NCI-H1694 (cell line): Measurements from ENCODE around the gene LIPN.
"Not testable (repeated sequence)": the region's sequence is repeated elsewhere in the genome, so short reads cannot be mapped to it uniquely, and the experiment has no call there.

Source experiments
- DNase-seq: peaks from one replicate; lab custom pipeline; 2025; lab: John Stamatoyannopoulos, UW

The LIPN gene, protein sequence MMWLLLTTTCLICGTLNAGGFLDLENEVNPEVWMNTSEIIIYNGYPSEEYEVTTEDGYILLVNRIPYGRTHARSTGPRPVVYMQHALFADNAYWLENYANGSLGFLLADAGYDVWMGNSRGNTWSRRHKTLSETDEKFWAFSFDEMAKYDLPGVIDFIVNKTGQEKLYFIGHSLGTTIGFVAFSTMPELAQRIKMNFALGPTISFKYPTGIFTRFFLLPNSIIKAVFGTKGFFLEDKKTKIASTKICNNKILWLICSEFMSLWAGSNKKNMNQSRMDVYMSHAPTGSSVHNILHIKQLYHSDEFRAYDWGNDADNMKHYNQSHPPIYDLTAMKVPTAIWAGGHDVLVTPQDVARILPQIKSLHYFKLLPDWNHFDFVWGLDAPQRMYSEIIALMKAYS

DNA sequence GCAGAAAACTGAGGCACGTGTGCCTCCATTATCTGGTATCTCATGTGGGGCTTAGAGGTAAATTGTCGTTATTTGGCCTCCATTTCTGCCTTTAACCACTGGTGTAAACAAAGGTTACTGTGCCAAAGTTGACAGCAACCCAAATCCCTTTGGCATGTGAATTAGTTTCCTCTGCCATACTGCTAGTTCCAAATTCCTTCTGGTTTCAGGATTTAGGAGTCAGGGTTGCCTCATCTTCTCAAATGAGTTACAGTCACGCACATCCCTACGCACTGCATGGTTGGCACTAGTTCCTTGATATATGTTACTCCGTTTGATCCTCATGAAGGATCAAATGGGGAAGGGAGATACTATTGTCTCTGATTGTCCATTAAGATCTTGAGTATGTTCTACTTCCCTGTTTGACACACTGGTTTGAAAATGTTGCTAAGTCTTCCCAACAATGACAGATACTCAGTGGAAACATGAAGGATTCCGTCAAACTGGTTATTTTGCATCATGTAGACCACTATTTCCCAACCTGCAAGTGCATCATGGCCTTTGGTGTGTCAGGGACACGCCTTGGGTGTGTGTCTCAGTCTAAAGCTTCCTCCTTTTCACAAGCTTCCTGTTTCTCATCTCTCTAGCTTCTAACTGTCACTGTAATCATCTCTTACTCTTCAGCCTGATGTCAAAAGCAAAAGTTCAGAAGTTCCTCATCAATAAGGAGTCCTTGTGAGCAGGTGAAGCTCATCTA, at the start of gene LIPN:
TSS of gene LIPN (plus strand) at position 655 of the 736 bp plus-strand sequence. CDS start 1,386 bp downstream, outside the sequence.
- no peak for DNase-seq

DNA sequence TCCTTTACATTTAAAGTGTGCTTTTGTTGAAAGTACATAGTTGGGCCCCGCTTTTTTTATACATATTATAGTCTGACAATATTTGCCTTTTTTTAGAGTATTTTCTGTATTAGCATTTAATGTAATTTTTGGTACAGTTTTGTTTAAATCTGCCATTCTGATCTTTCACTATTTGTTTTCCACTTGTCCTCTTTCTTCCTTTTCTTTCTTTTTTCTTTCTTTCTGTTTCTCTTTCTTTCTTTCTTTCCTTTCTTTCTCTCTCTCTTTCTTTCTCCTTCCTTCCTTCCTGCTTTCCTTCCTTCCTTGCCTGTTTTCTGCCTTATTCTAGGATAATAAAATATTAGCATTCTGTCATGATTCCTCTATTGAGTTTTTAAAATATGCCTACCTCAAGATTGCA, 44.3 kb upstream of the LIPN start:
- DNase-seq, result no peak

DNA sequence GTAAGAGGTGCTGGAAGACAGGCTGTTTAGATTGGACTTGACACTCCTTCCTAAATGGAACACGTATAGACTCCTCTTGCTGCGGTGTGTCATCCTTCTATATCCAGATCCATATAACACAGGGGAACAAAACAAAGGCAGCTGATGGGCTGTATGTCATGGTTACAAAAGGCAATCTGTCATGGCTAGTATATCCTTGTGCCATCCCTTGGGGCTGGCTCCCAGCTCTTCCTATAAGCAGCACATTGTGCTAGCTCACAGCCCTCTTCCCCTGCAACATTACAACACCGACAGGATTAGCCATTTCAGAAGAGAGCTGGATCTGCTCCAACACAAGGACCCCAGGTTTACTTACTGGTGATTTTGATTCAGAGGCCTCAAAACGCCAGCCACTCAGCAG, 38.4 kb upstream of the LIPN start:
- DNase-seq, result no peak

DNA sequence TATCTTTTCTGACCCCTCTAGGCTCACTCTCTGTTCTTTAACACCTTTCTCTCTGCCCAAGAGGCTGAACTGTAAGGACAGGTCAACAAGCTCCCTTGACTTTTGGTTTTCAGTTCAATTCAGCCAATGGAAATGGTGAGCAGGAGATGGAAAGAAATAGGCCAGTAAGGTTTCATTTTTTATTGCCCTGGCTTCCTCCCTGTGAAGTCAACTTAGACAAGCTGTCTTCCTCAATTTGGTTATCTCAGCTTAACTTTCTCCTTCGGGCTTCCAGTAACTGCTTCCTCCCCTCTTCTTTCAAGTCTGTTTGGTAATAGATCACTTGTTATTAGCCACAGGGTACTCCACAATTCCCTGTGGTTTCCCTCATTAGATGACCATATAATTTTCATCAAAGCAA, 34.0 kb upstream of the LIPN start:
- no peak for DNase-seq

DNA sequence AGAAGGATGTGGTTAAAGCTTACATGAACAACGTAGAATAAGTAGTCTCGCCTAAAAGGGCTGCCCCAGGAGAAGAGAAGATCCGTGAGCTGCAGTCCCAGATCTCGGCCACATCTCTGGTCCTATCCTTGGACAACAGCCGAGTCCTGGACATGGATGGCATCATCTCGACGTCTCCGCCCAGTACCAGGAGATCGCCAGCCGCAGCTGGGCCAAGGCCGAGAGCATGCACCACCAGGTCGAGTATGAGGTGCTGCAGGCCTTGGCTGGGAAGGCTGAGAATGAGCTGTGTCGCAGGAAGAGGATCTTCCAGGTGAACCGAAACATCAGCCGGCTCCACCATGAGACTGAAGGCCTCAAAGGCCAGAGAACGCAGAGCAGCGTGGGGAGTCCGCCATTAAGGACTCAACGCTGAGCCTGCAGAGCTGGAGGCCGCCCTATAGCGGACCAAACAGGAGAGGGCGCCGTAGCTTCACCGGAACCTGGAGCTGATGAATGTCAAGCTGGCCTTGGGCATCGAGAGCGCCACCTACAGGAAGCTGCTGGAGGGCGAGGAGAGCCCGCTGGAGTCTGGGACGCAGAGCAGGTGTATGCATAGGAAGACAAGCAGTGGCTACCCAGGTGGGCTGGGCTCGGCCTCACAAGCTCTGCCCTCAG, 31.6 kb upstream of the LIPN start:
- DNase-seq, result no peak

GRCh38 chr10:88730864-88731263, 29.0 kb upstream of the LIPN start:
- DNase-seq, result no peak

DNA sequence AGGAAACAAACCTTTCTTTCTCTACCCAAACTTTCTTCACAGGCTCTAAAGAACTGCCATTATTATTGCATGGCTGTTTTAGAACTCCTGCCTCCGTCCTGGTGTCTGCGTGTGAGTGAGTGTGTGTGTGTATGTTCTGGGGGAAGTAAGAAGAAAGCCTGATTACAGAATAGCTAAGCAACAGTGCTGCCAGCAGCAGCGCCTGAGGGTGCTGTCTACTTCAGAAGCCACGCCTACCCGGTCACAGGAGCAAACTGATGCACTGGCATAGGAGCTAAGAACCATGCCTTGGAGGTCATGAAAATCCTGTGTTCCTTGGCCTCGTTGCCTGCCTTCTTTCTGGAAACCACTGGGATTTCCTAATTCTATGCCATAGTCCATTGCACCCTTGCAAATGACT, 28.5 kb upstream of the LIPN start:
- DNase-seq, result no peak

DNA sequence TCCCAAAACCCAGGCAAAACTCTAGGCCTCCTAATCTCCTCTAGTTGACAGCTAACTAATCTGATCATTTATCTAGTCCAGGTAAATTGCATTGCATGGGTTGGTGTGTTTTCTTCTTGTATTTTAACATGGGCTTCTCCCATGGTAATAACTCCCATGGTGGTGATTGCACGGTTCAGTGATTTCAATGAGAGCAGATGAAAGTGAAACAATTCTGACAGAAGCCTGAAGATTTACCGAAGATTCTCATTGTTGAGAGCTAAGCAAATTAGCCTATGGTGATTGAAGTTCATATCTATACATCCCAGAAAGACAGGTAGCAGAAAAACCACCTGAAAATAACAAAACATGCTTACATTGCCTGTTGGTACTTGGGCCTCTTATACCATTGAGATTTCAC, 26.6 kb upstream of the LIPN start:
- DNase-seq, result no peak

DNA sequence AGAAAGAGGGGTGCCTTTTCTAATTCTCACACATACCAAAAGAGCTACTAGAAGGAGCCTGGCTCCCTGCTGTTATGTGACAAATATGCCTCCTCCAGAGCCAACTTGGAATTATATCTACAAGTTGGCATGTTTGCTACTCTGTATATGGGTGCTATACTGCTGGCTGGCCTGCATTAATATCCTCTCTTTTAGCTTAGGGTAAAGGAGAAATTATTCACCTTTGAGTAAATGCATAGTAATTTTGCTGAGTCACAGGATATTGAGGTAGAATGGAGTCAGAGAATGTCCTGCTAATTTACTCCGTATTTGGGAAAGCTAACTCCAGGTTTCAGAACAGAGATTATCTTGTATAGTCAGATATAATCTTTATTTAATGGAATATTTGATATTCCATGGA, 24.2 kb upstream of the LIPN start:
- no peak for DNase-seq

DNA sequence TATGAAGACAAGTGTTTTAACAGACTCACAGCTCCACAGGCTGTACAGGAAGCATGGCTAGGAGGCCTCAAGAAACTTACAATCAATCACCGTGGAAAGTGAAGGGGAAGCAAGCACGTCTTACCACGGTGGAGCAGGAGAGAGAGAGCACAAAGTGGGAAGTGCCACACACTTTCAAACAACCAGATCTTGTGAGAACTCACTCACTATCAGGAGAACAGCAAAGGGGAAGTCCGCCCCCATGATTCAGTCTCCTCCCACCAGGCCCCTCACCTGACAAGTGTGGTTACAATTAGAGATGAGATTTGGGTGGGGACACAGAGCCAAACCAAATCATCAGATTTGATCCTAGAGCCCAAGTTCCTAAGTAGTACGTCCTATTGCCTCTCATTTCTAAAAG, 17.9 kb upstream of the LIPN start:
- DNase-seq, result not testable (repeated sequence)

DNA sequence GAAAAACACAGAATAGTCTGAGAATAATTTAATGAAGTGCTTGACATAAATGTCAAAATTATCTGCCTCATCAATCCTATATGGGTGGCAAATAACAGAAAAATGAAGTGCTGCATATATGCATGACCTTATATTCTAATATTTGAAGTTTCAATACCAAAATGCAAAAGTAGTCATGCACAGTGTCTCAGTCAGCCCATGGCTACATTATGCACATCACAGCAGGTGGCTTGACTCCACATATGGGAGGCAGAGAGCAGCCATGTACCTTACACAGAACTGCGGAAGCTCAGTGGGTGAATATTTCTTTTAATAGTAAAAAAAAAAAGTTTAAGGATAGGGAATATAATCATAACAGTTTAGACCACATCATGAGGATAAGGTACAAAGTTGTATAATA, 17.4 kb upstream of the LIPN start:
- DNase-seq, result no peak

- no peak for DNase-seq
Measured at GRCh38 chr10:88744002-88744401, 15.8 kb upstream of the LIPN start.

- no peak for DNase-seq
Measured at GRCh38 chr10:88745633-88746032, 14.2 kb upstream of the LIPN start.

GRCh38 chr10:88754287-88754686, 5.5 kb upstream of the LIPN start:
- DNase-seq, result no peak

- DNase-seq, result no peak
Measured at GRCh38 chr10:88755753-88756152, 4.1 kb upstream of the LIPN start.

DNA sequence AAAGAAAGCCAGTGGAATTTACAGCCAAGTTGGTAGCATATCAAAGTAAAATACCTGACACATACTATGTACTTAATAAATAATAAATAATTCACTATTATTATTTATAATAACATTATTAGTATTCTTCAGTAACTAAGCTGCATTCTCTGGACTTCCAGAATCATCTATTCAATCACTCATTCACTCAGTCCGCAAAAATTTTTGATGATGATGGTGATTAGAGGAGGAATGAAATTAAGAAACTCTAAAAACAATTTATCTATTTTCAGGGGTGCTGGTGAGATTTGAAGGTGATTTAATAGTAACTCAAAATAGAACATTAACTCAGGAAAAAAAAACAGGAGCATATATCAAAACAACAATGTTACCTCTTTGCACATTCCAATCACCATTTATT, 3.2 kb upstream of the LIPN start:
- DNase-seq, result no peak

GRCh38 chr10:88762906-88763305, 3.1 kb downstream of the LIPN start:
- no peak for DNase-seq

GRCh38 chr10:88763441-88763840, 3.6 kb downstream of the LIPN start:
- DNase-seq, result no peak

GRCh38 chr10:88764110-88764509, 4.3 kb downstream of the LIPN start:
- DNase-seq, result no peak

GRCh38 chr10:88765816-88766215, 6.0 kb downstream of the LIPN start:
- no peak for DNase-seq

DNA sequence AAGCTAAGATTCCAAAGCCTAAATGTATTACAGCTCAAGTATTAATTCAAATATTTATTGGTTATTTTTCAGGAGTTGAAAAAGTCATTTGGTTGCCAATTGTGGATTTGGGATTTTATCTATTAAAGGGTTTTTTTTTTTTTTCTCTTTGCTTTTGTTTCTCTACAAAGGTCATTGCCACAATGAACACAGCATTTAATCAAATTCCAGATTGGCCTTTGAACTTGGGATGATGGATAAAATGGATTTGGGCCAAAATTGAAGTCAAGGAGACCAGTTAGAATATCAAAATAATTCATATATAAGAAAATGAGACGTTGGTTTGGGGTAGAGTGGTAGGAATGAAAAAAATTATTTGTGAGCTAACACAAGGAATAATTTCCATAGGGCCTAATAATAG, 9.6 kb downstream of the LIPN start:
- no peak for DNase-seq

DNA sequence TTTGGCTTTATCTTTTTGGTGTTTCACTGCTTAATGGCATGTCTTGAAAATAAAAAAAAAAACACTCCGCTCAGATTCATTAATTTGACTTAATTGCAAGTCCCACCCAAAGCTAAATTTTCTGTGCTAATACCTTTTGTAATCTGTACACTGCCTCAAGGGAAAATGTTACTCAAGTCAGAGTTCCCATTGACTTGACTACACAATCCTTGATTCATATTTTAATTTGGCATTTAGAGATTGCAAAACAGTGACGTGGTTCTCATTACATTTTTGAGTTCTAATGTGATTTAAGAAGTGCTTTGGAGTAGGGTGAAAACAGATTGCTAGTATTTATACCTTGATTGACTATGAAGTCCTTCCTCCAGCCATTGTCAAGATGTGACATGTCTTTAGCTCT, 21.4 kb downstream of the LIPN start:
- DNase-seq, result no peak

DNA sequence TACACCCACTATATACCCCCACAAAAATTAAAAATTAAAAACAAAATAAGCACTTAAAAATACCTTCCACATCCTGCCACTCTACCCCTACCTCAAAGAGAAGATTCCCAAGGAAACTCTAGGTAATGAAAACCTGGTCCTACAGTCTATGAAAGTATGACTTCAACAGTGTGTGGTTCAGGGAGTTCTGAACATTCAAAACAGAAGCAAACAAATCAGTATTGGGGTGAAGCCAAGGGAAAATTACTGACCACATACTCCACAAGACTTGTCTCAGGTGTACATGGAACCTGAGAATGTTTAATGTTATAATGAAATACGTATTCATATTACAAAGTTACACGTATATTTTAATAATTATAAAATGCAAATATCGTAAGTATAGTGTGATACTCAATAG, 22.4 kb downstream of the LIPN start:
- no peak for DNase-seq
